ENCODE results near the gene AFDN. TPM values are rescaled to one million over a fixed set of nuclear protein-coding genes. Genes with fewer than 3 reads are reported as not detected.

Gene AFDN
- total RNA-seq, result 16.8 and 16.9 TPM in 2 replicates

DNA sequence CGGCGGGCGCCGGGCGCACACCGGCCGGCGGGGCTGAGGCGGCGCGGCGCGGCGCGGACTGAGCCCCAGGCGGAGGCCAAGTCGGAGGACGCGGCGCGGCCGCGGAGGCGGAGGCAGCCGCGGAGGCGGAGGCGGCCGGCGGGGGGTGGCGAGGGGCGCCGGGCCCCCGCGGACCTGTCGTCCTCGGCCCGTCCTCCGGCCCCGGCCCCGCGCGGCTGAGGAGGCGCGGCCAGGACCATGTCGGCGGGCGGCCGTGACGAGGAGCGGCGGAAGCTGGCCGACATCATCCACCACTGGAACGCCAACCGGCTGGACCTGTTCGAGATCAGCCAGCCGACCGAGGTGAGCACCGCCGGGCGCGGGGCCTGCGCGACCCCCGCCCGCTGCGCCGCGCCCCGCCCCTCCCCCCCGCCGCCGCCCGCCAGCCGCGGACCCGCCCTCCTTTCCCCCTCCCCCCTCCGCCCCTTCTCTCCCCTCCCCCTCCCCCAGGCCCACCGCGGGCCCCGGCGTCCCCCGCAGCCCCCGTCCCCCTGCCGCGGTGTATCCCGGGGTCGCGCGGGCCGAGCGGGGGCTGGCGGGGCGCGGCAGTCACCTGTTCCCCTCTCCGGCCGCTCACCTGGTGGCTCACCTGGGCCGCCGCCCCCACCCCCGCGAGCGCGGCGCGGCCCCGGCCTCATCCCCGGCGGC lies at the start of gene AFDN:
Gene AFDN, plus strand, starts transcription at position 16 of the 687 bp plus-strand sequence. Its CDS starts 222 bp downstream, at position 238.

DNA sequence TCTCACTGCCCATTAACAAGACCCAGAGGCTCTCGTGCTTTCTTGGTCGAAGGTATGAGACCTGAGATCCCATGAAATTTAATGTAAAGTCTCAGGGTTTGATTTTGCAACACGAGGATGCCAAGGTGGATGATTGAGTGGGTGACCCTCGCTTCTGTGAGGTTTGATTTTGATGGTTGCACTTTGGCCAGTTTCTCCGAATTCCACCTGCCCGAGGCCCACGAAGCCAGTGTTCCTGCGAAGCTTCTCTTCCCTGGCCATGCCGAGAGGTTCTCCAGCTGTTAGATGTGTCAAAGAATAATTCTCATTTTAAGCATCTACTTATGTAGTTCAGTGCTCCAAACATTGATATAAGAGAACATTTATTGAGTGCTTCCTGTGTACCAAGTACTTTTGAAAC lies 170.9 kb downstream of the AFDN start, which contains the start of gene KIF25:
Gene KIF25, plus strand, starts transcription at position 30 of the 400 bp plus-strand sequence. CDS start 31,915 bp downstream, outside the sequence.

Other genes starting within 250 kb of the AFDN start
- gene KIF25, start 170.8 kb downstream of the AFDN start, total RNA-seq, result 0.15 and 0.17 TPM in 2 replicates

Data from bronchus fibroblast of lung (primary cell).